Suprapubic skin (tissue), 4 donors: Measurements from ENCODE around the gene NEB.

Source experiments
- CTCF ChIP-seq, 2 donors: fragments of 200-600 bp in 1 of 2; fragments of 450-650 bp in 1 of 2; sonication (generic) in 1 of 2; IDR thresholded peaks; one replicate each; pipeline ENCODE4 v1.5.1; 2016 to 2019; ENCODE audit warnings: antibody characterized with exemption in 2 of 2, mild to moderate bottlenecking in 1 of 2, moderate library complexity in 1 of 2
- POLR2A ChIP-seq, 2 donors: fragments of 450-650 bp; IDR thresholded peaks; one replicate each; pipeline ENCODE4 v1.6.1; 2017; ENCODE audit warnings: antibody characterized with exemption in 2 of 2, mild to moderate bottlenecking in 2 of 2, moderate library complexity in 2 of 2
- POLR2AphosphoS5 ChIP-seq, 3 donors: sonication (generic); formaldehyde crosslinking; IDR thresholded peaks; one replicate each; pipeline ENCODE4 v1.6.1; 2017; ENCODE audit warnings: antibody characterized with exemption in 3 of 3

- TF ChIP-seq POLR2A (IDR thresholded peaks at IDR 0.05) (no peak), CTCF (IDR thresholded peaks at IDR 0.05) (no peak), POLR2AphosphoS5 (IDR thresholded peaks at IDR 0.05) (no peak)
Measured at GRCh38 chr2:151543876-151544275, 190.4 kb downstream of the NEB start.
